ENCODE measurements around the gene C2CD5.

- no peak for TF ChIP-seq CTCF (IDR thresholded peaks at IDR 0.05)
- TF ChIP-seq SIN3A (IDR thresholded peaks at IDR 0.05; ENCODE audit: borderline replicate concordance, insufficient read depth, low read depth, low read length) = no peak
- TF ChIP-seq POLR2AphosphoS5 (IDR thresholded peaks at IDR 0.05; ENCODE audit: low read depth, low read length) = no peak
These were observed 31.7 kb upstream of the C2CD5 start for GRCh38 chr12:22576065-22576464.
